ENCODE data around the gene GGCX. TPM values are rescaled to one million over a fixed set of nuclear protein-coding genes. Genes with fewer than 3 reads are reported as not detected.

GGCX gene
- total and polyA plus RNA-seq, 9 of the 15 experiments (the other 6 are each of a cell fraction or from before 2014, with no cell fraction given) = 14.4 to 47.1 (median 28.1) TPM

DNA sequence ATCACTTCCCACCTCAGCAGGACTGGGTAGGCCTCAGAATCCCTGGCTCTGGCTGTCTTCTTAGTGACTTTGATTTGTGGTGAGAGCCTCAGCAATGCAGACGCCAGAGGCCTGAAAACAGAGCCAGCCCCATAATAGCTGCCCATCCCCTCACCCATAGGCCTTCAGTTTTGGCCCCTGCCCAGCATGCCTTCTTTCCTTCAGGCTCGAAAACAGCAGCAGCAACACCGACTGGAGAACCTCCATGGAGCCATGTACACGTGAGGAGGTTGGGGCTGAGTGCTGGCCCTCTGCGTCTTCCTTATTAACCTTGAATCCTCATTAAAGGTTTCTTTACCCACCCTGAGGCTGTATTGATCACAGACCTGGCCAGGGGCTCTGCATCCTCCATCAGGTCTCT lies 35.9 kb upstream of the GGCX start:
- H3K4me3 ChIP-seq = no peak overlapping the region

DNA sequence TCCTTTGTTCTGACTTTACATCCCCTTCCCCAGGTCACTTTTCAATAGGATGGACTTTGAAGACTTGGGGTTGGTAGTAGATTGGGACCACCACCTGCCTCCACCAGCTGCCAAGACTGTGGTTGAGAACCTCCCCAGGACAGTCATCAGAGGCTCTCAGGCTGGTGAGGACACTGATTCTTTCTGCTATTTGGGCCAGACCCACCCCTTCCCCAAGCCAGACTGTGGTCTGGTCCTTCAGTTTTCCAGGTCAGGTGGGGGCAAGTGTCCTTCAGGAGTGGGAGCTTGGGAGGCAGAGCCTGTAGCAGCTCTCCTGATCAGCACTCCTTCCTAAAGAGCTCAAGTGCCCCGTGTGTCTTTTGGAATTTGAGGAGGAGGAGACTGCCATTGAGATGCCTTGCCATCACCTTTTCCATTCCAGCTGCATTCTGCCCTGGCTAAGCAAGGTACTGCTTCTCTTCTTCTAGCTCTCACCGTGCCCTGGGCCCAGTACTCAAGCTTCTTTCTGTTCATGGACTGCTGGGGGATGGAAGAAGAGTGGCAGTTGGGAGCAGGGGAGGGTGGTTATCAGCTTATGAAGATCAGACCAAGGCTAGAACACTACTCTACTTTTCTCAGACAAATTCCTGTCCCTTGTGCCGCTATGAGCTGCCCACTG lies 35.3 kb upstream of the GGCX start:
- Histone ChIP-seq H3K36me3 (ENCODE audit: control insufficient read depth, insufficient read depth, low read length) (peaks cover 28% of the 10 kb centered on the region; the same call in 2 of the 3 replicates), H3K9me3 (replicated peaks; ENCODE audit: control insufficient read depth, insufficient read depth, low read depth, low read length) (no peaks in the 10 kb centered on the region), H3K27ac (ENCODE audit: extremely low read depth, low read depth, low read length) (peak overlapping the region; percentile 74; the same call in 2 of the 3 replicates), H3K9ac (ENCODE audit: insufficient read depth in 1 of 2, low read depth in 2 of 2, low read length in 2 of 2) (peak overlapping the region; percentile 79 to 85), H3K4me2 (ENCODE audit: insufficient read depth, low read length) (peak overlapping the region; percentile 86), H3K27me3 (ENCODE audit: control insufficient read depth in 2 of 2, insufficient read depth in 2 of 2, low read length in 2 of 2) (no peaks in the 10 kb centered on the region), H3K4me3 (peak overlapping the region; percentile 62), H3K4me1 (replicated peaks in 1 of 2; ENCODE audit: control insufficient read depth in 2 of 2, insufficient read depth in 2 of 2, low read length in 2 of 2) (peaks cover 6 to 25% of the 10 kb centered on the region in 2 experiments; a peak in 4 of 5 replicates), H2AFZ (ENCODE audit: low read depth, low read length) (no peak overlapping the region), H4K20me1 (replicated peaks; ENCODE audit: control insufficient read depth, insufficient read depth, low read length) (no peaks in the 10 kb centered on the region), H3K9me1 (ENCODE audit: control insufficient read depth, insufficient read depth, low read length) (no peaks in the 10 kb centered on the region), H3K79me2 (ENCODE audit: control insufficient read depth, insufficient read depth, low read length) (peaks cover 29% of the 10 kb centered on the region)
- DNase-seq (ENCODE audit: extremely low read depth in 1 of 4, low spot score in 3 of 4) (no peak), FAIRE-seq (peak; percentile 48), ATAC-seq (no peak)
- WGBS (ENCODE audit: insufficient coverage, low coverage, missing lambda C conversion rate) = 26% methylated on average over 3 of the region's 3 CpGs
- ChIA-PET POLR2A (interaction anchor here (0.6 to 4.4 kb wide), 6 partner anchors 8 to 168 kb away, joined by 3 to 31 read pairs (median 4); partner anchors contain the start of gene TMEM150A), CTCF (ENCODE audit: low intra/inter-chr PET ratio) (no interaction called here)
- BruUV-seq (replicated peaks) = no TSS peak
- in situ Hi-C loops (cut with MboI) (no loop called here), intact Hi-C loops (cut with micrococcal nuclease) (no loop called here)
- TF ChIP-seq ZNF431 (CRISPR knock-in tag; IDR thresholded peaks at IDR 0.05) = no peak
- TF ChIP-seq KLF13 (tag; IDR thresholded peaks at IDR 0.05; ENCODE audit: borderline replicate concordance, low read depth) = no peak
- no peak for TF ChIP-seq RFX7 (CRISPR knock-in tag; IDR thresholded peaks at IDR 0.05)
- TF ChIP-seq ZBTB8A (IDR thresholded peaks at IDR 0.05; ENCODE audit: partially characterized antibody) = no peak
- TF ChIP-seq SREBF1 (IDR thresholded peaks at IDR 0.05; ENCODE audit: borderline replicate concordance, low read depth, low read length) = no peak
- TF ChIP-seq TCF3 (CRISPR knock-in tag; IDR thresholded peaks at IDR 0.05) = no peak
- no peak for TF ChIP-seq NFIX (CRISPR knock-in tag; IDR thresholded peaks at IDR 0.05; ENCODE audit: low read depth)
- no peak for TF ChIP-seq PHB (CRISPR knock-in tag; IDR thresholded peaks at IDR 0.05)
- TF ChIP-seq ZNF280A (IDR thresholded peaks at IDR 0.05; ENCODE audit: low read depth, partially characterized antibody) = no peak
- TF ChIP-seq TEAD2 (tag; IDR thresholded peaks at IDR 0.05) = no peak
- no peak for TF ChIP-seq ETV5 (CRISPR knock-in tag; IDR thresholded peaks at IDR 0.05; ENCODE audit: low read depth)
- no peak for TF ChIP-seq GABPB1 (CRISPR knock-in tag; IDR thresholded peaks at IDR 0.05)
- TF ChIP-seq RFX1 (IDR thresholded peaks at IDR 0.05) = no peak

More for the DNA sequence above, 35.9 kb upstream of the GGCX start:
- FAIRE-seq (no peak), ATAC-seq (no peak), DNase-seq (ENCODE audit: extremely low read depth in 1 of 4, low spot score in 3 of 4) (no peak)
- TF ChIP-seq ZNF253 (CRISPR knock-in tag; conservative IDR thresholded peaks at IDR 0.05) = no peak
- TF ChIP-seq RBFOX2 (IDR thresholded peaks at IDR 0.05; ENCODE audit: low read depth, low read length) = peak; percentile 35; the same call in 1 of the 2 replicates
- Histone ChIP-seq H2AFZ (ENCODE audit: low read depth, low read length) (no peak overlapping the region), H3K9me1 (ENCODE audit: control insufficient read depth, insufficient read depth, low read length) (no peaks in the 10 kb centered on the region), H3K27ac (ENCODE audit: extremely low read depth, low read depth, low read length) (no peak overlapping the region), H3K27me3 (ENCODE audit: control insufficient read depth in 2 of 2, insufficient read depth in 2 of 2, low read length in 2 of 2) (no peaks in the 10 kb centered on the region), H3K4me2 (ENCODE audit: insufficient read depth, low read length) (0 out of 2 replicates have a peak overlapping the region, but pooled peaks have one; percentile 86), H3K4me1 (replicated peaks in 1 of 2; ENCODE audit: control insufficient read depth in 2 of 2, insufficient read depth in 2 of 2, low read length in 2 of 2) (peaks cover 6 to 30% of the 10 kb centered on the region in 2 experiments; a peak in 4 of 5 replicates), H3K79me2 (ENCODE audit: control insufficient read depth, insufficient read depth, low read length) (peaks cover 35% of the 10 kb centered on the region), H3K9ac (ENCODE audit: insufficient read depth in 1 of 2, low read depth in 2 of 2, low read length in 2 of 2) (peak overlapping the region in 1 of 2 experiments; percentile 85; a peak in 1 of 4 replicates), H3K9me3 (replicated peaks; ENCODE audit: control insufficient read depth, insufficient read depth, low read depth, low read length) (no peaks in the 10 kb centered on the region), H3K36me3 (ENCODE audit: control insufficient read depth, insufficient read depth, low read length) (peaks cover 28% of the 10 kb centered on the region; the same call in 2 of the 3 replicates), H4K20me1 (replicated peaks; ENCODE audit: control insufficient read depth, insufficient read depth, low read length) (no peaks in the 10 kb centered on the region)
- CTCF ChIA-PET (ENCODE audit: low intra/inter-chr PET ratio) = no interaction called here
- TSS peak; percentile 41 for BruUV-seq (replicated peaks)
- WGBS (ENCODE audit: insufficient coverage, low coverage, missing lambda C conversion rate) = 88% methylated on average over 4 of the region's 5 CpGs
- in situ Hi-C loops (cut with MboI) = no loop called here
- intact Hi-C loops (cut with micrococcal nuclease) = no loop called here
- POLR2A ChIA-PET = interaction anchor here (1.1 to 4.4 kb wide), 3 partner anchors 7 to 18 kb away, joined by 3 to 31 read pairs (median 4); partner anchors contain the start of gene TMEM150A

Data from K562 (cell line).